ENCODE results near the gene LRRD1. TPM values are rescaled to one million over a fixed set of nuclear protein-coding genes. Genes with fewer than 3 reads are reported as not detected.

LRRD1 gene
- total and polyA plus RNA-seq, 10 of the 15 experiments (the other 5 are each of a cell fraction or from before 2014, with no cell fraction given), result 0.04 to 0.06 TPM; not detected in 8

GRCh38 chr7:92134271-92135051, 44.5 kb downstream of the LRRD1 start, which contains the start of gene CYP51A1 (continued):
- TF ChIP-seq, protein P1, sequence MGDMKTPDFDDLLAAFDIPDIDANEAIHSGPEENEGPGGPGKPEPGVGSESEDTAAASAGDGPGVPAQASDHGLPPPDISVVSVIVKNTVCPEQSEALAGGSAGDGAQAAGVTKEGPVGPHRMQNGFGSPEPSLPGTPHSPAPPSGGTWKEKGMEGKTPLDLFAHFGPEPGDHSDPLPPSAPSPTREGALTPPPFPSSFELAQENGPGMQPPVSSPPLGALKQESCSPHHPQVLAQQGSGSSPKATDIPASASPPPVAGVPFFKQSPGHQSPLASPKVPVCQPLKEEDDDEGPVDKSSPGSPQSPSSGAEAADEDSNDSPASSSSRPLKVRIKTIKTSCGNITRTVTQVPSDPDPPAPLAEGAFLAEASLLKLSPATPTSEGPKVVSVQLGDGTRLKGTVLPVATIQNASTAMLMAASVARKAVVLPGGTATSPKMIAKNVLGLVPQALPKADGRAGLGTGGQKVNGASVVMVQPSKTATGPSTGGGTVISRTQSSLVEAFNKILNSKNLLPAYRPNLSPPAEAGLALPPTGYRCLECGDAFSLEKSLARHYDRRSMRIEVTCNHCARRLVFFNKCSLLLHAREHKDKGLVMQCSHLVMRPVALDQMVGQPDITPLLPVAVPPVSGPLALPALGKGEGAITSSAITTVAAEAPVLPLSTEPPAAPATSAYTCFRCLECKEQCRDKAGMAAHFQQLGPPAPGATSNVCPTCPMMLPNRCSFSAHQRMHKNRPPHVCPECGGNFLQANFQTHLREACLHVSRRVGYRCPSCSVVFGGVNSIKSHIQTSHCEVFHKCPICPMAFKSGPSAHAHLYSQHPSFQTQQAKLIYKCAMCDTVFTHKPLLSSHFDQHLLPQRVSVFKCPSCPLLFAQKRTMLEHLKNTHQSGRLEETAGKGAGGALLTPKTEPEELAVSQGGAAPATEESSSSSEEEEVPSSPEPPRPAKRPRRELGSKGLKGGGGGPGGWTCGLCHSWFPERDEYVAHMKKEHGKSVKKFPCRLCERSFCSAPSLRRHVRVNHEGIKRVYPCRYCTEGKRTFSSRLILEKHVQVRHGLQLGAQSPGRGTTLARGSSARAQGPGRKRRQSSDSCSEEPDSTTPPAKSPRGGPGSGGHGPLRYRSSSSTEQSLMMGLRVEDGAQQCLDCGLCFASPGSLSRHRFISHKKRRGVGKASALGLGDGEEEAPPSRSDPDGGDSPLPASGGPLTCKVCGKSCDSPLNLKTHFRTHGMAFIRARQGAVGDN (IDR thresholded peaks at IDR 0.05), result peak; percentile 79
- TF ChIP-seq SREBF1 (IDR thresholded peaks at IDR 0.05; ENCODE audit: low read length), result peak; percentile 72; the same call in 1 of the 2 replicates
- TF ChIP-seq CREM (IDR thresholded peaks at IDR 0.05; ENCODE audit: low read depth), result peak; percentile 94
- peak; percentile 80; the same call in 1 of the 2 replicates for TF ChIP-seq SREBF2 (IDR thresholded peaks at IDR 0.05; ENCODE audit: low read length)
- TF ChIP-seq ZNF24 (IDR thresholded peaks at IDR 0.05), result no peak
- peak; percentile 48; the same call in 1 of the 2 replicates for TF ChIP-seq POLR2AphosphoS2 (IDR thresholded peaks at IDR 0.05; ENCODE audit: low read depth, low read length)
- TF ChIP-seq ZSCAN29 (IDR thresholded peaks at IDR 0.05), result no peak
- peak; percentile 73 for TF ChIP-seq SKIL (IDR thresholded peaks at IDR 0.05; ENCODE audit: low read depth, poor library complexity, severe bottlenecking)
- no peak for TF ChIP-seq ATF3 (IDR thresholded peaks at IDR 0.05; ENCODE audit: borderline replicate concordance, extremely low read depth, low read depth, low read length)
- TF ChIP-seq FOS (IDR thresholded peaks at IDR 0.05; ENCODE audit: borderline replicate concordance, extremely low read depth, insufficient read length), result no peak
- no peak for TF ChIP-seq HDAC2 (IDR thresholded peaks at IDR 0.05)
- TF ChIP-seq RELB (IDR thresholded peaks at IDR 0.05; ENCODE audit: low read depth), result peak; percentile 88
- TF ChIP-seq KLF5 (IDR thresholded peaks at IDR 0.05; ENCODE audit: partially characterized antibody), result peak; percentile 74
- TF ChIP-seq EZH2 (IDR thresholded peaks at IDR 0.05; ENCODE audit: borderline replicate concordance, control insufficient read depth, low read depth, low read length), result no peak
- TF ChIP-seq BHLHE40 (IDR thresholded peaks at IDR 0.05; ENCODE audit: borderline replicate concordance in 1 of 2, low read depth in 2 of 2, low read length in 1 of 2), result peak; percentile 73 to 78
- TF ChIP-seq DPF2 (IDR thresholded peaks at IDR 0.05), result peak; percentile 86
- TF ChIP-seq WRNIP1 (IDR thresholded peaks at IDR 0.05; ENCODE audit: borderline replicate concordance, low read depth, low read length), result no peak
- TF ChIP-seq TCF12 (IDR thresholded peaks at IDR 0.05; ENCODE audit: low read depth, low read length), result no peak
- TF ChIP-seq MYB (IDR thresholded peaks at IDR 0.05; ENCODE audit: borderline replicate concordance, low read depth, low read length), result no peak
- no peak for TF ChIP-seq MTA3 (IDR thresholded peaks at IDR 0.05; ENCODE audit: borderline replicate concordance, low read length)
- TF ChIP-seq NR2F1 (conservative IDR thresholded peaks at IDR 0.05), result peak; percentile 86
- TF ChIP-seq ATF7 (IDR thresholded peaks at IDR 0.05; ENCODE audit: low read depth), result peak; percentile 85
- TF ChIP-seq NFYA (IDR thresholded peaks at IDR 0.05; ENCODE audit: borderline replicate concordance, low read depth, low read length), result no peak

All from GM12878 (cell line).